Measurements from ENCODE around the gene NKX1-1. TPM values are rescaled to one million over a fixed set of nuclear protein-coding genes. Genes with fewer than 3 reads are reported as not detected.

Gene NKX1-1
- total and polyA plus RNA-seq, 2 experiments from 2014 or later: not detected

GRCh38 chr4:1377606-1378261, 28.5 kb downstream of the NKX1-1 start:
- Mint-ChIP-seq H3K36me3 (ENCODE audit: low read depth) (peaks cover 2% of the 10 kb centered on the region; the same call in 2 of the 3 replicates), H3K4me3 (no peak overlapping the region), H3K4me1 (no peaks in the 10 kb centered on the region), H3K27ac (no peak overlapping the region), H3K9me3 (no peaks in the 10 kb centered on the region), H3K27me3 (ENCODE audit: insufficient read depth, low read depth, poor library complexity) (peaks cover 2% of the 10 kb centered on the region)
- Histone ChIP-seq H3K4me1 (ENCODE audit: insufficient read depth) (no peaks in the 10 kb centered on the region), H3K9me2 (ENCODE audit: insufficient read depth) (no peaks in the 10 kb centered on the region), H2AFZ (no peak overlapping the region), H3K79me2 (replicated peaks; ENCODE audit: insufficient read depth) (no peaks in the 10 kb centered on the region), H3K4me3 (no peak overlapping the region), H3K27me3 (ENCODE audit: insufficient read depth) (no peaks in the 10 kb centered on the region), H3K4me2 (no peak overlapping the region), H3K27ac (ENCODE audit: low read depth) (no peak overlapping the region), H4K20me1 (replicated peaks; ENCODE audit: insufficient read depth) (no peaks in the 10 kb centered on the region), H3F3A (replicated peaks; ENCODE audit: low read depth) (no peaks in the 10 kb centered on the region), H3K36me3 (ENCODE audit: insufficient read depth) (no peaks in the 10 kb centered on the region)
- DNase-seq (ENCODE audit: low spot score): no peak
- TF ChIP-seq EZH2 (IDR thresholded peaks at IDR 0.05; ENCODE audit: low read depth, unreplicated experiment) (no peak), POLR2AphosphoS5 (IDR thresholded peaks at IDR 0.05; ENCODE audit: low read depth) (no peak), JUNB (IDR thresholded peaks at IDR 0.05; ENCODE audit: unreplicated experiment) (no peak), CREB1 (CRISPR knock-in tag; IDR thresholded peaks at IDR 0.05; ENCODE audit: low read depth) (no peak), ZNF462 (CRISPR knock-in tag; IDR thresholded peaks at IDR 0.05) (no peak), REST (IDR thresholded peaks at IDR 0.05; ENCODE audit: unreplicated experiment) (no peak), STAT1 (IDR thresholded peaks at IDR 0.05; ENCODE audit: unreplicated experiment) (no peak), NANOG (IDR thresholded peaks at IDR 0.05; ENCODE audit: borderline replicate concordance) (no peak), EZH2phosphoT487 (IDR thresholded peaks at IDR 0.05; ENCODE audit: unreplicated experiment) (no peak), ZNF331 (CRISPR knock-in tag; IDR thresholded peaks at IDR 0.05; ENCODE audit: low read depth) (no peak), ZNF114 (CRISPR knock-in tag; IDR thresholded peaks at IDR 0.05) (no peak), CTCF (conservative IDR thresholded peaks at IDR 0.05; ENCODE audit: low read depth in 2 of 2) (no peak), ETS1 (IDR thresholded peaks at IDR 0.05) (no peak)
- no peak for ATAC-seq
